Stimulated activated CD4-positive, alpha-beta T cell treated with anti-CD3 and anti-CD28 coated beads, Interleukin-15, amount 100 ng/mL, for 1 hour (primary cell): Measurements from ENCODE around the gene TMEM198.

Experiments
- DNase-seq, 2 donors: peaks; one replicate each; pipeline ENCODE4 v3.0.0-alpha.2; 2020; ENCODE audit warnings: low read depth in 1 of 2, low spot score in 1 of 2

The TMEM198 gene

GRCh38 chr2:219542931-219543595 is 765 bp upstream of the TMEM198 start:
- no peak for DNase-seq

DNA sequence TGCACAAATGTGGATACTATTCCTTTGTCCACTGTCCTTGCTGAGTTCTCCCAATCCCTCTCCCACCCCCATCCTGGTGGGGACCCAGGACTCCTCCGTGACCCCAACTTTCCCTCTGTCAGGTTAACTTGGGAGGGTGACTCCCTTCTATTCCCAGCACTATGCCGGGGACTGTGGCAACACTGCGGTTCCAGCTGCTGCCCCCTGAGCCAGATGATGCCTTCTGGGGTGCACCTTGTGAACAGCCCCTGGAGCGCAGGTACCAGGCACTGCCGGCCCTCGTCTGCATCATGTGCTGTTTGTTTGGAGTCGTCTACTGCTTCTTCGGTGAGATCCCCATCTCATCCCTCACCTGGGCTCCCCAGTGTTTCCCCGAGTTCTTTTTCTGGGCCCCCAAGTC is 739 bp downstream of the TMEM198 start:
- DNase-seq: no peak

GRCh38 chr2:219545295-219545942 is 1.6 kb downstream of the TMEM198 start:
- no peak for DNase-seq

DNA sequence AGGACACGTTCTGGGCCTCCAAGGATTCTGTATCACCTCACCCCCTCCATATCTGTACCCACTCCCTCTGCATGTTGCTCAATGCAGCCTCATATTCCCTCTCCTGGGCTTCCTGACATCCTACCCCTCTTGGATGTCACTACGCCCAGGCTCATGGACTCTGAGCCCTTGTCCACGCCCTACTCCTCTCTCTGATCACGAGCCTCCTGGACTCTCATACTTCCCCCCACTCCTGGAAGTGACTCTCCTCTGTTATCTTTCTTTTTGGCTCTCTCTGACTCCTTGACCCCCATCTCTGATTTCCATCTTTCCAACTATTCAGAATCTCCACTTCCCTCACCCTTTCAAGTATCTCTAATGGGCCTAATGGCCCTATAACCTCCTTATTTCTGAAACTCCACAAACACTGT is 2.1 kb downstream of the TMEM198 start:
- DNase-seq: no peak

DNA sequence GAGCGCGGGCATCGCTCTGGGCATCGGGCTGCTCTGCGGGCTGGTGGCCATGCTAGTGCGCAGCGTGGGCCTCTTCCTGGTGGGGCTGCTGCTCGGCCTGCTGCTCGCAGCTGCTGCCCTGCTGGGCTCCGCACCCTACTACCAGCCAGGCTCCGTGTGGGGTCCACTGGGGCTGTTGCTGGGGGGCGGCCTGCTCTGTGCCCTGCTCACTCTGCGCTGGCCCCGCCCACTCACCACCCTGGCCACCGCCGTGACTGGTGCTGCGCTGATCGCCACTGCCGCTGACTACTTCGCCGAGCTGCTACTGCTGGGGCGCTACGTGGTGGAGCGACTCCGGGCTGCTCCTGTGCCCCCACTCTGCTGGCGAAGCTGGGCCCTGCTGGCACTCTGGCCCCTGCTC is 3.8 kb downstream of the TMEM198 start:
- DNase-seq: no peak

DNA sequence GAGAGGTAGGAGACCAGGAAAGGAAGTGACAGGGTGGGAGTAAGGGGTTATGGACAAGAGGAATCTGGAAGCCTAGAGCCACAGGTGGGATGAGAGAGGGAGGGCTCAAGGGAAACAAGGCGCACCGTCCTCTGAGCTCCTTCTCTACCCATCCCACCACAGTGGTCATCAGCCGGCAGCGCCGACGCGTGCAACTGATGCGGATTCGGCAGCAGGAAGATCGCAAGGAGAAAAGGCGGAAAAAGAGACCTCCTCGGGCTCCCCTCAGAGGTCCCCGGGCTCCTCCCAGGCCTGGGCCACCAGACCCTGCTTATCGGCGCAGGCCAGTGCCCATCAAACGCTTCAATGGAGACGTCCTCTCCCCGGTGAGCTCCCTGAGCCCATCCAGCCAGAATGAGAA is 5.2 kb downstream of the TMEM198 start:
- DNase-seq: no peak

DNA sequence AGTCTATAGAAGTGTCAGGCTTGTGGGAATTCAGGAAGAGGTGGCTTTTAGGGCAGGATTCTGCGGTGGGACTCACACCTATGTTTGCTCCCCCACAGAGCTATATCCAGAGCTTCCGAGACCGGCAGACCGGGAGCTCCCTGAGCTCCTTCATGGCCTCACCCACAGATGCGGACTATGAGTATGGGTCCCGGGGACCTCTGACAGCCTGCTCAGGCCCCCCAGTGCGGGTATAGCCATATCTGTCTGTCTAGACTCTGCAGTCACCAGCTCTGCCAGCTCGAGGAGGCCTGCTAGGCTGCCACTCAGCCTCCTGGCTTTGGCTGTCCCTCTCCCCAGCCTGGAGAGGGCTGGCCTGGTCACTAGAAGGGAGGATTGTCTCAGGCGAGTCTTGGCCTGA is 5.8 kb downstream of the TMEM198 start:
- DNase-seq: no peak

- no peak for DNase-seq
Observed at GRCh38 chr2:219551441-219552381, 7.9 kb downstream of the TMEM198 start.

- peak; percentile 61 to 74 for DNase-seq
Observed at GRCh38 chr2:219552382-219553167, 8.7 kb downstream of the TMEM198 start.

- no peak for DNase-seq
Observed at GRCh38 chr2:219553168-219553417, 9.3 kb downstream of the TMEM198 start.

- no peak for DNase-seq
Observed at GRCh38 chr2:219553463-219553963, 9.7 kb downstream of the TMEM198 start.

DNA sequence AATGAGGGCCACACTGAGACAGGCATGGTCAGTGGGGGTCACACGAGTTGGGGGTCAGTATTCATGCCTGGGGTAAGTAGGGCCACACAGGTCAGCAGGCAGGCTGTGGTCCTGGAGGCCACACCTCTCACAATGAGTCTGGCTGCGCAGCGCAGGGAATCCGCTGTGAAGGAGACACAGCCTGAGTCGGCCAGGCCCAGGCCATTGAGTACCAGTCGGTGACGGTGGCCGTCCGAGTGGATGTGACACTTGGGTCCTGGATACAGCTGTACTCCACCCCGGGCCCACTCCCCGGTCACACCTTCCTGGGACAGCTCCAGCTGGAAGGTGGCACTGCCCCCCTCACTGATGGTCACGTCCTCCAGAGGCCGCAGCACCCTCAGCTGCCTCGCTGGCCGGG is 10.5 kb downstream of the TMEM198 start:
- no peak for DNase-seq

DNA sequence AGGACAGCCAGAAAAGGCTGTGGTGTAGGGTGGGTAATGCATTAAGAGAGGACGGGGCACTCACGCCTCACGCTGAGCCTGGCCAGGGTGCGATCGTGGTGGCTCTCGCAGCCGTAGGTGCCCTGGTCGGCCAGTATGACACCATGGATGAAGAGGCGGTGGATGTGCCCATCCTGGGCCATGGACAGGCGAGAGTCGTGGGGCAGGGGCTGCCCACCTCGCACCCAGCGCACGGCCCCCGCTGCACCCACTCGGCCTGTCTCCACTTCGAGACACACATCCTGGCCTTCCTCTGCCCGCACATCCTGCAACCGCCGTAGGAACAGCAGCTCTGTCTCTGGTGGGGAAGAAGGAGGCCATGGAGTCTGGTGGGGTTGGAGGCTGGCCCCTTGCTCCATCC is 12.1 kb downstream of the TMEM198 start:
- DNase-seq: no peak

GRCh38 chr2:219556413-219556812 is 12.6 kb downstream of the TMEM198 start:
- DNase-seq: no peak

GRCh38 chr2:219557320-219557719 is 13.5 kb downstream of the TMEM198 start:
- no peak for DNase-seq

DNA sequence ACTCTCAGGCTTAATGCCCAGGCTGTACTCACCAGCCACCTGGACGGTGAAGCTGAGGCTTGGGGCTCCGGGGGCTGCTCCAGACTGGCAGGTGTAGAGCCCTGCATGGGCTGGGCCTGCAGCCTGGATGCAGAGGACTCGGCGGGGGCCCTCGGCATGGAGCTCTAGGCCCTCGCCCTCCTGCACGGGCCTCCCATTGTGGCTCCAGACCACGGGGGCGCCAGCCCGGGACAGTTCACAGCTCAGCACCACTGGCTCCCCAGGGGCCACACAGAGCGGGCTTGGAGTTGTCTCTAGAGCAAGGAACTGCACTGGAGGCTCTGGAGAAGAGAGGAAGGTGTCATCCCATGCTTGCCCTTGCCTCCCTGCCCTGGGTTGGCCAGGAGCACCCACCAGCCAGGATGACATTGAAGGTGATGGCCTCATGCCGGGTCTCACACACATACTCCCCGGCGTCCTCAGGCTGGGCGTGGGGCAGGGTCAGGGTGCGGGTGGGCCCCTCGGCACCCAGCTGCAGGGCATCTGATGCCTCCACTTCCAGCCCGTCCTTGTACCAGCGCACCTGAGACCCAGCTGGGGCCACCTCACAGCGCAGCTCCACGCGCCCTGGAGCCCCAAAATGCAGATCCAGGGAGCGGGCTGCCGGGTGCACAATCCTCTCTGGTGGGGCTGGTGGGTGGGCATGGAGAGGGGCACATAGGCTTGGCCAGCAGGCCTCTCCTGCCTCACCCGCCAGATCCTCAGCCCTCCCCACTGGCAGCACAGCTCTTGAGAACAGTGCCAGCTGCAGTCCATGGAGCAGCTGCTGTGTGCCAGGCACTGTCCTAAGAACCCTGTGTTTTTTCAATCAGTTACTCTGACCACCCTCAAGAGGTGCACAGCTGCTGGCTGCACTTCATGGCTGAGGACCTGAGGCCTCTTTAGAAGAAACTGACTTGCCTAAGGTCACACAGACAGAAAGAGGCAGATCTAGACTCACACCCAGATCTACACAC is 14.3 kb downstream of the TMEM198 start:
- DNase-seq: no peak

- no peak for DNase-seq
Observed at GRCh38 chr2:219559156-219559915, 15.5 kb downstream of the TMEM198 start.

DNA sequence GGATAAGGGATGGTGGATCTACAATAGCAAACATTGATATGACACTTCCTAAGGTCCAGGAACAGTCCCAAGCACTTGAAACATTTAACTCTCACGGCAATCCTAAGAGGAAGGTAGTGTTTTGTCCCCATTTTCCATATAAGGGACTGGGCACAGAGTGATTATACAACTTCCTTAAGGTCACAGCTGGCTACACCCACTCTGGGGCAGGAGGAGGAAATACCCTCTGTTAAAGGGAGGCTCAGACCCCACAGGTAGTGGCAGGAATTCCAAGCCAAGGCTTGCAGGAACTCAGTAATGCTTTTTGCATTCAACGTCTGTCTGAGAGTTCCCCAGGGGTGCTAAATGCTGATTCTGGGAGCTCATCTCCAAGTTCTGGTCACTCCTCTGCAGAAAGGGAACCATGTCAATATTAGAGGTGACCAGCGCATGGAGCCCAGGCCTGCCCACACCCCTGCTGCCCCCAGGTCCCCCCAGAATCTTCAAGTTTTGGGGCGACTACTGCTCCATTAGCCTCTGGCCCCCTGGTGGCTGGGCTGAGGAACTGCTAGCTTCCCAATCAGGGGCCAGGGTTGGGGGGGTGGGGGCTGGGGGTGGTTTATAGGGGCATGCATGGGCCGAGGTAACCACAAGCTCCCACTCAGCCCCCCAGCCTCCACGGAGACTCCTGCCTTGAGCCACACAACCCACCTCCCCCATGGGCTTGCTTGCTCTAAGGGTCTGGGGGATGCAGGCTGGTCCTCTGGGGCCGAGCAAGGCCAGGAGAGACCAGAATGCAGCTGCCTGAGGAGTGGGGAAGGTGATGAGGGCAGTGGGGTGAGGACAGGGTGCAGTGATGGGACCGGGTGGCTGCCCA is 16.4 kb downstream of the TMEM198 start:
- DNase-seq: no peak

DNA sequence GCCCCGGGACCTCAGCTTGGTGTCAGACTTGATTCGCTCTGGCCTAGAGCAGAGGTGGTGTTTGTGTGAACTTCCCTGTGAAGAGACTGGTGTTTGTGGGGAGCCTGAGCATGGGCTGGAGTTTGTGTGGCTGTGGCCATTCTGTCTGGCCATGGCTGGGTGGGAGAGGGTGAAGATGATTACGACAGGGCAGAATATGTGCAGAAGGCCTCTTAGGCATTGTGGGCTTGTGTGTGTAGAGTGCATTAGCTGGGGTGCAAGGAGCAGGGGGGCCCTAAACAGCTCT is 17.0 kb downstream of the TMEM198 start:
- DNase-seq: no peak
